T-helper 1 cell treated with Interleukin-12 subunit alpha and Interleukin-12 subunit beta and Interleukin-4 antibody, amounts not matched to agents 30 ng/mL and 1 ng/mL, for 36 hours (primary cell): Measurements from ENCODE around the gene ANO1. TPM values are rescaled to one million over a fixed set of nuclear protein-coding genes. Genes with fewer than 3 reads are reported as not detected.

Source experiments
- intact Hi-C: fragments of 100-400 bp; cut with micrococcal nuclease; formaldehyde crosslinking; loops from one replicate; pipeline ENCODE4 v1.15.1; 2024
- total RNA-seq: library from RNA; stranded (reverse); gene quantifications from 2 replicates; pipeline ENCODE4 v1.2.3, GENCODE V29; 2022

Gene ANO1
- total RNA-seq, 1 donor from 2014 or later, result not detected

- intact Hi-C loops, result no loop called here
These were observed 27.9 kb upstream of the ANO1 start for GRCh38 chr11:70050243-70050642.

- intact Hi-C loops, result no loop called here
These were observed 24.1 kb upstream of the ANO1 start for GRCh38 chr11:70054004-70054403.

DNA sequence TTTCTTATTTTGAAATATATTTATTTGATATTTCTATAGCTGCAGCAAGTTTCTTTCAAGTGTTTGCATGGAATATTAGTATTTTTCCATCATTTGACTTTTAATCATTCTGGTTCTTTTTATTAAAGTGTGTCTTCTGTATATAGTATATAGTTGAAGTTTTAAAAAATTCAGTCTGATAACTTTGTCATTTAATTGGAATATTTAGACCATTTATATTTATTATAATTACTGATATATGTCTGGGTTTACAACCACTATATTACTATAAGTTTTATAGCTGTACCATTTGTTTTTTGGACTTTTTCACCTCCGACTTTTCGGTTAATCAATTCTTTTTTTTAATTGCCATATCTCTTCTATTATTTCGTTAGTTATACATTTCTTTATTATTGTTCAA, 22.7 kb upstream of the ANO1 start:
- intact Hi-C loops, result no loop called here

- intact Hi-C loops, result no loop called here
These were observed 21.0 kb upstream of the ANO1 start for GRCh38 chr11:70057080-70057479.

- intact Hi-C loops, result no loop called here
These were observed 18.1 kb upstream of the ANO1 start for GRCh38 chr11:70059971-70060370.

GRCh38 chr11:70060611-70061293, 17.4 kb upstream of the ANO1 start:
- intact Hi-C loops, result no loop called here

GRCh38 chr11:70061734-70062133, 16.4 kb upstream of the ANO1 start:
- intact Hi-C loops, result no loop called here

DNA sequence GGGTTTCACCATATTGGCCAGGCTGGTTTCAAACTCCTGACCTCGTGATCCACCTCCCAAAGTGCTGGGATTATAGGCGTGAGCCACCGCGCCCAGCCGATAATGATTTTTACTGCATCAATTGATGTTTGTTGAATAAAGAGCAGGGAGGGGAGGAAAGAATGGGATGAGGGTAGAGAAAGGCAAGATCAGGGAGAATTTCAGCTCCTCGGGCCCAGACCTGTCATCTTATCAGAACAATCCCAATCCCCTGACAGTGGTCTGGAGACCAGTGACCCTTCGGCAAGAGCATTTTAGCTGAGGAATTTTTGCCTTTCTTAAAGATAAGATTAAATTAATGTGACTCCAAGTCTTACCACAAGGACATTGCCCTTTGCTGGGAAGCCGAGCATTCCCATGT, 15.0 kb upstream of the ANO1 start:
- intact Hi-C loops, result no loop called here

DNA sequence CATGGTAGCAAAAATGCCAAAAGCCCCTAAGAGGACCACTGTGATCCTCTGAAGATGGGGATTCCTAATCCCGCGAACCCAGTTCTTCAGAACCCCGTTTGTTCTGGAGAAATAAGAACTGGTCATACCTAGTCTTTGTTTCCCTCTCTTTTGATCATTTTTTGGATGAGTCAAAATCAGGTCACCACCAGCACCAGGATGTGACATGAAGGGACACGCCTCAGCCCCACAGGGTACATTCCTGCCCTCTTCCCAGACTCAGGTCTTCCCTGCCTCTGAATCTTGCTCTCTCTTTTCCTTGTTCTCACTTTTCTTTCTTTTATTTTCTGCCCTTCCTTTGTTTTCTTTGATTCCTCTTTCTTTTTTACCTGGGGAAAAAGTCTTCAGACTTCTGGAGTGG, 14.6 kb upstream of the ANO1 start:
- intact Hi-C loops, result no loop called here

- intact Hi-C loops, result no loop called here
These were observed 13.9 kb upstream of the ANO1 start for GRCh38 chr11:70064008-70064725.

DNA sequence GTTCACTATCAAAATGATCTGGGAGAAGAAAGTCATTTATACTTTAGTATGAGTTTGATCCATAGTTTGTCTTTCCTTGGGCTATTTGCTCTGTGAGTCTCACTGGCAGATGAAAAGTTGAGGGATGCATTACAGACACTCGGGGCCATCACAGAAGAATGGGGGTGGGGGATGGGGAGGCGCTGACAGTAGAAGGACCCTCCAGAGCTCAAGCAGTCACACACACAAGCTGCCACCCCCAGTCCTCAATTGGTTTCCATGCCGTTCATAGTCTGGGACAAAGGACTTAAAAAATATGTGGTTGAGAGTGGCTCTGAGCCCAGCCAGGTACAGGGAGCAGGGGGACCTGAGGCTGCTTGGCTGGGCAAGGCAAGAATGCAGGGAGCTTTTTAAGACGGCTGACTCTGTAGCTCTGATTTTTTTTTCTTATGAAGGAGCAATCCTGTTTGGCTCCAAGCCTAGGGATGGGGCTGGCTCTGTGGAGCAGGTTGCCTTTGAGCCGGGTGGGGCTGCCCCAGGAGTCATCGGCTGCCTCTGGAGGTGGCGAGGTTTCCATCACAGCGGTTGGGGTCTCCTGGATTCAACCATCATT, 13.3 kb upstream of the ANO1 start:
- intact Hi-C loops, result no loop called here

DNA sequence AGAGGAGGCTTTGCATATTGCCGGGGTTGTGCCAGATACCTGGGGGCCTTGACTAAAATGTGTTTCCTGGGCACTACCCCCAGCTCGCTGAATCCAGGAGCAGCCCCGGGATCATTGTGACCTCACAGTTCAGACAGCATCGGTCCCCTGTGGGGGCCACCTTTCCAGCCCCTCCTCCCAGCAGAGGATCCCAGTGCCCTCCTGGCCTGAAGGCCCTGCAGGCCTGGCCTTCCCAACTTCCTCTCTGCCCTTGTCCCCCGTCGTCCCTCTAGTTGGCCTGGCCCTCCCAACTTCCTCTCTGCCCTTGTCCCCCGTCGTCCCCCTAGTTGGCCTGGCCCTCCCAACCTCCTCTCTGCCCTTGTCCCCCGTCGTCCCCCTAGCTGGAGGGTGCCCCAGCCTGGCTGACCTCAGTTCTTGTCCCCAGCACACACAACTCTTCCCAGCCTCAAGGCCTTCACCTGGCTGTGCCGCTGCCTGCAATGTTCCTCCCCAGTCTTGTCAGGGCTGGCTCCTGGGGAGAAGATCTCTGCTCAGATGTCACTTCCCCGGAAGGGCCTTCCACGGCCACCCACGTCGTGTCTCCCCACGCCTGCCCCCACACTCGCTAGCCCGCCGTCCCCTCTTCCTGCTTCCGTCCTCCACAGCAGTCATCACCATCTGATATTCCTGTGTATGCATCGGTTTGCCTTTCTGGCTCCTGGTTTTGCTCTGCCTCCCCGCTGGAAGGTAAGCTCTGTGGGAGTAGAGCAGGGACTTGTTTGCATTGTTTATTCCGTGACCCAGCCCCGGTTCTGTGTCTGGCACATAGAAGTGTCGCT, 12.6 kb upstream of the ANO1 start:
- intact Hi-C loops, result no loop called here

DNA sequence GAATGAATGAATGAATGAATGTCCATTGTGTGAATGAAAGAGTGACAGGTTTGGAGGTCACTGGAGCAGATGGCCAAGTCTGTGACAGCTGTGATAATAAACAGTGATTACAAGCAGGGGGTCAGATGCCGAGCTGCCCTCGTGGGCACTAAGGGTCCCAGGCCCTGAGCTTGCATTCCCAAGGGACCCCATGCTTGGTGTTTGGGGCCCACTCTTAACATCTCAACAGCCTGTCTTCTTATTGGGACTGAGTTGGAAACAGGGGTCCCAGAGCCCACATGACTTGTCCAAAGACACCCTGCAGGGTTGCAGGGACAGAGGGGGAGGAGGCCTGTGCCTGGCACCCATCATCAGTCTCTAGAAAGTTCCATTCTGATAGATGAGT, 12.0 kb upstream of the ANO1 start:
- intact Hi-C loops, result no loop called here

DNA sequence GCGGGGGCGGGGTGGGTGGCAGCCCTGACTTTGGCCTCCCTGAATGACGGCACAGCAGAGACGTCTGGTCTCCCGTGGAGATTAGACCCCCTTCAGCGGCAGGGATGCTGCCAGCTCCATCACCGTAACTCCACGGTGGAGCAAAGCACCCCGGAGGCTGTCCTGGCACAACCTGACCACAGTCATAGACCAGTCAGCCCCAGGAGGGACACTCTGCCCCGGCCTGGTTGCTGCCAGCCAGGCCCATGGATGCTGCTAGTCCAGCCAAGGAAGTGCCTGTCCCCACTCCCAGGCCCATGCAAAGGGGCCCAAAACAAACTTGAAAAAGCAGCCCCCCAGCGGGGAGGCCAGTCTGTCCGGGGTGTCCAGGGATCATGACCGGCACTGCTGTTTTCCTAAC, 11.5 kb upstream of the ANO1 start:
- intact Hi-C loops, result no loop called here

DNA sequence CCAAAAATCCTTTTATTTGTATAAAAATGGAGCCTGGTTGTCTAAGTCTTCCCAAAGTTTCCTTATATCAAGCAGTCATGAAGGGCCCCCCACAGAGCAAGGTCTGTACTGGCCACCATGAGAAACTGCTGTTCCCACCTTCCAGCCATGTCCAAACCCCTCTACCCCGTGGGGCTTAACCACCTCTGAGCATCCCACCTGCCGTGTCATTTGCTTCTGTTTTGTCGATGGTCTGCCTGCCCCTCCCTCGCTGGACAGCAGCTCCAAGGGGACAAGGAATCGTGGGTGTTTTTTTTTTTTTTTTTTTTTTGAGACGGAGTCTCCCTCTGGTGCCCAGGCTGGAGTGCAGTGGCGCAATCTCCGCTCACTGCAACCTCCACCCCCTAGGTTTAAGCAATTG, 11.1 kb upstream of the ANO1 start:
- intact Hi-C loops, result no loop called here

- intact Hi-C loops, result no loop called here
These were observed 10.4 kb upstream of the ANO1 start for GRCh38 chr11:70067591-70068341.

DNA sequence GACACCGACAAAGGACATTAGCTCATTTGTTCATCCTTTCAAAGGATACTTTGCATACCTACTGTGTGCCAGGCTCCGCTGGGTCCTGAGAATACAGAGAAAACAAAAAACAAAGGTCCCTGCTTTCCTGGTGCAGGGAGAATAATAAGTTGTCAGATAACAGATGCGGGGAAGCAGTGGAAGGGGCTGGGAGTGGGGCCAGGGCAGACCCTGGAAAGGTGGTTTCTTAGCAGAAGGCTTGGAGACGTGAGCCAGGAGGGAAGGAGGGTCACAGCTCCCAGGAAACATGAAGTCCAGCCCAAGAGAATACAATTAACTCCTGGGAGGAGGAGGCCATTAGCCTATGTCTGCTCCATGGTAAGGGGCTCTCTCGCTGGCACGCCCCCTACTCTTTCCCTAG, 9.8 kb upstream of the ANO1 start:
- intact Hi-C loops, result no loop called here

- intact Hi-C loops, result no loop called here
These were observed 9.2 kb upstream of the ANO1 start for GRCh38 chr11:70068950-70069349.

- intact Hi-C loops, result no loop called here
These were observed 7.4 kb upstream of the ANO1 start for GRCh38 chr11:70070706-70071105.

GRCh38 chr11:70071996-70072395, 6.1 kb upstream of the ANO1 start:
- intact Hi-C loops, result no loop called here

DNA sequence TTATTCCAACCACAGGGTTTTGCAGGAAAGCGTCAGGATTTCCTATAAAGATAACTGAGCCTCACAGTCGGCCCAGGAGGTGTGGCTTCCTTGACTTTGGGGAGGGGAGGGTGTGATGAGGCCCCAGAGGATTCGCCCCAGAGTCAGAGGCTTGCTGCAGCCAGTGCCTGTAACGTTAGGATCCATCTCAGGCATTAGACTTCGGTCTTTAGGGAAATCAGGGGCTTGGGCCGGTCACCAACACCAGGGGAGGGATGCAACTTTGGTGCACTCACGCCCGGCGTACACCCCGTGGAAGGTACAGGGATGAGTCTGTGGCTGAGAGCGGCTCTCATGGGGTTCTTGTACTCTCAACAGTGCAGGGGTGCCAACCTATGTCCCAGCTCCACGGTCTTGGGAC, 5.7 kb upstream of the ANO1 start:
- intact Hi-C loops, result no loop called here
